HG02885 (cell line): ENCODE results near the gene MAF.

ENCODE experiments used
- ATAC-seq: cut with Tn5 transposase; IDR thresholded peaks from one replicate; pipeline ENCODE4 v1.9.1; 2021; ENCODE audit warnings: mild to moderate bottlenecking; ENCODE audit not compliant: unreplicated experiment, poor library complexity

MAF gene

GRCh38 chr16:79557421-79557820 lies 43.1 kb downstream of the MAF start:
- no peak for ATAC-seq

- ATAC-seq: no peak
Observed at GRCh38 chr16:79554912-79555311, 45.6 kb downstream of the MAF start.

GRCh38 chr16:79550373-79550772 lies 50.2 kb downstream of the MAF start:
- ATAC-seq: no peak

- no peak for ATAC-seq
Observed at GRCh38 chr16:79547085-79547484, 53.5 kb downstream of the MAF start.
